Measurements from ENCODE around the gene ANKS1A. TPM values are rescaled to one million over a fixed set of nuclear protein-coding genes. Genes with fewer than 3 reads are reported as not detected.

Gene ANKS1A
- 8.6 and 9.5 TPM in 2 replicates for polyA plus RNA-seq

GRCh38 chr6:34888874-34889555, at the start of gene ANKS1A:
Gene ANKS1A, plus strand, starts transcription at chr6:34889255. Its CDS starts 148 bp downstream, at chr6:34889403.

DNA sequence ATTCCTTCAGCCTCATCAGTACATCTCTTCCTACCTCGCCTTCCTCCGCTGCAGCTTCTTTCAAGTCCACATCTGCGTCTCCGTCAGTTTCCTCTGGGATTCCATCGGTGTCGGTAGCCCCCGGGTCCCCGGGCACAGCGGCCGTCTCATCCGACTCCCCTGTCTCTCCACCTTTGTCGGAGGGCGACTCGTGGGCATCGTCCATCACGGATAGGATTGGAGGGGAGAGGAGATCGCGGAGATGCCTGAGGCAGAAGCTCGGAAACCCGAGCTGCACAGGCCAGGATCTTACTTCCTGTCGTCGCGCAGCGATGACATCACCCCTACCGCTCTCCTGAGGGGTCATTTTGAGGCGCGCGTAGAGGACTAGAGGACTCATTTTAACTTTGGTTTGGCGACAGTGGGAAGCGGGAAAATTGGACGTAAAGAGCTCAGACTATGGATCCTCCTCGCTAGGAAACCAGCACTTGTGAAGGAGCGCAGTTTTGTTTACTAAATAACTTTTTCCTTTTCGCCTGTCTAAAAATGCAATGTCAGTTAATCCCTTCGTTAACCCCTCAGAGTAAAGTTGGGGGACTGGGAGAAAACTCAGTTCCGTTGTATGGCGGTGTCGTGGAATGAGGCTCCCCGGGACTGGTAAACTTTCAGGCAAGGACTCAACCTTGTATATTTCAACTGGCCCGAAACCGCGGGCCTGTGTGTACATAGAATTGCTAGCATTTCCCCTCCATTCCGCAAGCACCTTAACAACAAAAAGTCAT, 1.1 kb upstream of the ANKS1A start, which contains the start of gene TAF11:
TAF11 (minus strand) TSS at position 290 of the 761 bp plus-strand sequence; CDS start at position 205, 85 bp downstream.

Other genes starting within 250 kb of the ANKS1A start
- gene ILRUN, start 192.5 kb upstream of the ANKS1A start, polyA plus RNA-seq = 1.8 and 3.4 TPM in 2 replicates
- gene SNRPC, start 131.8 kb upstream of the ANKS1A start, polyA plus RNA-seq = 195 and 211 TPM in 2 replicates
- gene BLTP3A, start 97.2 kb upstream of the ANKS1A start, polyA plus RNA-seq = 1.9 and 3.5 TPM in 2 replicates
- 19.0 and 30.3 TPM in 2 replicates for gene TAF11, start 1.2 kb upstream of the ANKS1A start, polyA plus RNA-seq